GM18520 (cell line): ENCODE measurements around the gene NOS3.

Experiments
- ATAC-seq: cut with Tn5 transposase; IDR thresholded peaks from one replicate; pipeline ENCODE4 v1.9.1; 2021; ENCODE audit not compliant: unreplicated experiment

NOS3 gene

DNA sequence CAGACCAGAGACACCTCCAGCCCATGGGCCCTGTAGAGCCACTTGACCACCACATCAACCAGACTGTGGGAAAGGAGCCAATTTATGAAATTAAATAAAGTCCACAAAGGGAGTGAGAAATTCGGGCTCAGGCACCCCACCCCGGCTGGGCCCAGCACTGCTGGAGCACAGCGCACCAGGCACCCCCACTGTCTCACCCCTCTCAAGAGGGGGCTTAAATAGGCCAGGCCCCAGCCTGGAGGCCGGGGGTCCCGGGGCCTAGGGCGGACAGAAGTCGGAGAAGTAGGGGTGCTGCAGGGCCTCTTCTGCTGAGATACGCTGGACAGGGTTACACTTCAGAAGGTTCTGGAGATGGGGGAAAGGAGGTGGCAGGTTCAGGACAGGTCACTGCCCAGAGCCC lies 62.9 kb downstream of the NOS3 start:
- no peak for ATAC-seq

- ATAC-seq = no peak
Measured at GRCh38 chr7:151056283-151056665, 65.5 kb downstream of the NOS3 start.

DNA sequence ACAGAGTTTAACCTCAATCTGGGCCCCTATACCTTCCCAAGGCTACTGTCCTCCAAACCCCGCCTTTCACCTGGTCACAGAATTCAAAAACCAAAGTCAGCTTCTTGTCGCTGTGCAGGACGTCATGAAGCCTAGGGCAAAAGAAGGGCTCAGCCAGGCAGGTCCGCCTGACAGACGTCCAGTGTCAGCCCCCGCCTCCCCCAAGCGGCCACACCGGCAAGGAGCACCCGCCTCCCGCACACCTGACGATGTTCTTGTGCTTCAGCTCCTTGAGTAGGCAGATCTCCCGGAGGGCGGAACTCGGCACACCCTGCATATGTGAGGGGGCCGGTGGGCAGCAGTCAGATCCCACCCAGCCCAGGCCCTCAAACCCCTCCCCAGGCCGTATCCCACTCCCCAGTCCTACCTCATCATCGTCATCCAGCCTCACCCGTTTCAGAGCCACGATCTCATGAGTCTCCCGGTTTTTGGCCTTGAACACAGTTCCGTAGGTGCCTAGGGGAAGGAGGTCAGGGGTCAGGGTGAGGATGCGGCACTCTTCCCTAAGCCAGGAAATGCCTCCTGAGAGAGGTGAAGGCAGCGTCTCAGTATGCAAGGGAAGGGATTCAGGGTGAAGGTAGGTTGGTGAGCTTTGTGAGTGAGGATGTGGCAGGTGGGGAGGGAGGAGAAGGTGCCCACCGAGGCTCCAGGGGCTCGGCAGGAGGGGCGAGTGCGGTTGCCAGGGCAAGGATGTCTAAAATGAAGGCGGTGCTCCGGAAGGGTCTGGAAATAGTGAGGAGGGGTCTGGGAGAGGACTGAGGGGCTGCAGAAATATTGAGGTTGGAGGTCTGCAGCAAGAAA lies 66.1 kb downstream of the NOS3 start:
- ATAC-seq = no peak

- ATAC-seq = no peak
Measured at GRCh38 chr7:151057506-151057988, 66.7 kb downstream of the NOS3 start, which contains the start of gene CDK5. Gene CDK5, minus strand, starts transcription at chr7:151057897. Its CDS starts 49 bp downstream, at chr7:151057848.

DNA sequence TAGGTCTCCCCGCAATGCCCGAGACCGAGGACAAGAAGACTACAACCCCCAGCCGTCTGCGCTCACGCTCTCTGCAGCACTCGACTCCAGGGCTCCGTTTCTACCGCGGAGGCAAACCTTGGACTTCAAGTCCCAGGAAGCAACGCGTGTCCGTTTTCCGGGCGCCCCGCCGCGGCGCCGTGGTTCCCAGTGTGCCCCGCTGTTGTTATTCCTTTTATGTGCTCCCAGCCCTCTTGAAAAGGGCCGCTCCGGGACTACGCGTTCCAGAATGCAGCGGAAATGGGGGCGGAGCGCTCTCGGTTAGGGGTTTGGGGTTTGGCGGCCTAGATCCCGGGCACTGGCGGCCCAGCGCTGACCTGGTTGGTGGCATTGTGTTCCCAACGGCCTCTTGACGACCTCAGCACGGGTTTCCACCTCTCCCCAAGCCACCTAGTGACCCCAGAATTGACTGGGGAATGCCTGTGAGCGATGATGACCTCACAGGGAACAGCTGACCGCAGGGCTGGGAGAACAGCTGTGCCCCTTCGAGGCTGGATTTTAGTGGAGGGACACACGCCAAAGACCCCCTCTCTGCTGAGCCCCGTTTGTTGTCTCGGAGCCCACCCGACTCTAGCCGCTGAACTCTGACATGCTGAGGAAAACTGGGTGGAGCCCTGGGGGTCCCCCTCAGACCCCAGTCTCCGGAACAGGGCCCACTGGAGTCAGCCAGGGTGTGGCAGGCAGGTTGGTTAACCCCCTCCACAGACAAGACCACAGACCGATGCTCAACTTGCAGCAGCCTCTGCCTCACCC lies 67.4 kb downstream of the NOS3 start:
- ATAC-seq = peak; percentile 87

DNA sequence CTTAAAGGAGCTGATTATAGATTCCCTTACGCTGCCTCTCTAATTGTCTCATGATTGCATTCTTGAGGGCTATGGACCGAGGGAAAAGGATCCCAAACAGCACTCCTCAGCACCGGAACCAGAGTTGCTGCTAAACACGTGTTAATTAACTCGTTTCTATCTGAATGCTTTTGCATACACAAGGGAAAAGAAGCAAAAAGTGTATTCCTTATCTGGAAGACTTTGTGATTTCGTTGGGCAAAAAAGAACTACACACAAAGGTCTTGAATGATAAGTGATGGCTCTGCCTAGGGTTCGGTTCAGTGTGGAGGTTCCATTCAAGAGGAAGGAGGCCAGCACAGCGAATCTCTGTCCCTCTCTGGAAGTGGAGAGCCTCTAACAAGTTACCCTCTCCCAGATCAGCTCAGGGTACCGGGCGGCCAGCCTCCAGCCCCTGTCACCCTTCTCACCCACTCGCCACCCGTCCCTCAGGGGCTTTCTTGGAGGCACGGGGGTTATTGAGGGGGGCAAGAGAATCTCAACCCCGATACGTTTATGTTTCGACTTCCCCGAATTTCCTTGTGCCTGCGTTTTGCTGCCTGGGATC lies 68.1 kb downstream of the NOS3 start:
- no peak for ATAC-seq

DNA sequence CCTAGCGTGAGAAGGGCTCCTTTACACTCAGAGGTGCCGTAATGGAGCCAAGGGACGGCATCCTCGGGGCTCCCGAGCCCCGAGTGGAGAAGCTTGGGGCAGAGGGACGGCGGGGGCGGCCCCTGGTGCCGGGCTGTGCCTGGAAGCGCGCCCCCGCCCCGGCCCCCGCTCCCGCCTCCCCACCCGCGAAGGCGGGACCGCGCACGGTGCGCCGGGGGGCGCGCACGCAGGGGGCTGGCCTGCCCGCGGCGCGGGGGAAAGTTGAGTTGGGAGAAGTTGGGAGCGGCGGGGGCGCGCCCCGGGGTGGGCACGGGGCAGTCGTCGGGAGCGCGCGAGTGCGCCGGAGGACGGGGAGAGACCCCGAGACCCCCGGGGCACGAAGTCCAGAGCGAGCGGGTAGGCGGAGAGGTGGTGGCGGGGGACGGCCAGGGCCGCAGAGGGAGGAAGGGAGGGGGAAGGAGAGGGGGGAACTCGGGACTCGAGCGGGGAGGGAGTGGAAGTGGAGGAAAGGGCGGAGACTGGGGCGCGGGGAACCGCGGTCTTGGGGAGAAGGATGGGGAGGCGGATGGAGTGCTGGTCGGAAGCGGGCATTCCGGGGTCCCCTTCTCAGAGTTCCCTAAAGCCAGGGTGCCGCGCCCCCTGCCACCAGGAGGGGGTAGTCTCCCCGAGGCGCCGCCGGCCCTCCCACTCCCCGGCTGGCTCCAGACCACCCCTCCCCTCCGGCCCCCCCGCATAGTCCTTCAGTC lies 68.7 kb downstream of the NOS3 start, which contains the start of gene SLC4A2:
TSS of gene SLC4A2 (plus strand) at position 223 of the 746 bp plus-strand sequence. CDS start 2,399 bp downstream, outside the sequence.
- no peak for ATAC-seq

DNA sequence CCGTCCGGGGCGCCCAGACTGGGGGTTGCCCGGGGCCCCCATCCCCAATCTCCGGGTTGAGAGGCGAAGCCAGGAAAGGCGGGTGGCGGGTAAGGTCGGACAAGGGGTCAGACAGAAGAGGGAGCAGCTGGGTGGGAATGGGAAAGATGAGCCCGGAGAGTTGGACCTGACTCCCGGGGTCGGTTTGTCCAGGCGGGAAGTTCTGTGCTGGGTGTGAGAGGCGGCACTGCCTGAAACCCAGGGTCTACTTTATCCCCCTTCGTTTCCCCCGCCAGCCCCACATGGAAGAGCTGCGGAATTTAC lies 69.2 kb downstream of the NOS3 start:
- ATAC-seq = no peak

DNA sequence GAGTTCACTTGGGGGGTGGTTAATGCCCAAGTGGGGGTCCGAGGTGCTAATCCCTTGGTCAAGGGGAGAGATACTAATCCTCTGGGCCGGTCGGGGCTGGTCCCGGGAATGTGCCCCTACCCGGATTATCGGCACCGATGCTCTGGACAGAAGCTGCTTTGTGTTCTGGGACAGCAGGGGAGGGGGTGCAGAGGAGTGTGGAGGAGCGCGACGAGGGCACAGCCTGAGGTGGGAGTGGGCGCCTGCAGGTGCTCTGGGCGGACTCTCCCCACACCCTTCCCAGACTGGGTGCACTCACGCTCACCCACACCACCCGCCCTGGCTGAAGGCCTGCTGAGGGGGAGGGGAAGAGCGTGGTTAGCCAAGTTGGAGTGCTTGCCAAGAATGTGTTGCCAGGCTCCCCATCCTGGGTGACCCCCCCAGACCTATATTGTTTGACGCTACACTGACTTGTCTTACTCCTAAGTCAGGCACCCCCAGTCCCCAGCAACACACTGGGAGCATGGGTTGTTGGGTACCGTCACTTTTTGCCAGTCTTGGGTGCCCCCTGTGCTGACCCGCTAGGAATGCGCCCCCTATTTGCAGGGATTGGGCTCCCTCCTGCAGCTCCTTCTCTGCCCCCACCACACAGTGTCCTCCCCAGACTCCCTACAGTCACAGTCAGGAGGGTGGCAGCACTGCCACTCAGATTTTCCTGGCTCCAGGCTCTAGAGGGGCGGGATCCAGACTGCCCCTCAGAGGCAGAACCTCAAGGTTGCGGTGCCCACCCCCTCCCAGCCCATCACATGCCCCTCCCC lies 69.8 kb downstream of the NOS3 start:
- ATAC-seq = no peak

DNA sequence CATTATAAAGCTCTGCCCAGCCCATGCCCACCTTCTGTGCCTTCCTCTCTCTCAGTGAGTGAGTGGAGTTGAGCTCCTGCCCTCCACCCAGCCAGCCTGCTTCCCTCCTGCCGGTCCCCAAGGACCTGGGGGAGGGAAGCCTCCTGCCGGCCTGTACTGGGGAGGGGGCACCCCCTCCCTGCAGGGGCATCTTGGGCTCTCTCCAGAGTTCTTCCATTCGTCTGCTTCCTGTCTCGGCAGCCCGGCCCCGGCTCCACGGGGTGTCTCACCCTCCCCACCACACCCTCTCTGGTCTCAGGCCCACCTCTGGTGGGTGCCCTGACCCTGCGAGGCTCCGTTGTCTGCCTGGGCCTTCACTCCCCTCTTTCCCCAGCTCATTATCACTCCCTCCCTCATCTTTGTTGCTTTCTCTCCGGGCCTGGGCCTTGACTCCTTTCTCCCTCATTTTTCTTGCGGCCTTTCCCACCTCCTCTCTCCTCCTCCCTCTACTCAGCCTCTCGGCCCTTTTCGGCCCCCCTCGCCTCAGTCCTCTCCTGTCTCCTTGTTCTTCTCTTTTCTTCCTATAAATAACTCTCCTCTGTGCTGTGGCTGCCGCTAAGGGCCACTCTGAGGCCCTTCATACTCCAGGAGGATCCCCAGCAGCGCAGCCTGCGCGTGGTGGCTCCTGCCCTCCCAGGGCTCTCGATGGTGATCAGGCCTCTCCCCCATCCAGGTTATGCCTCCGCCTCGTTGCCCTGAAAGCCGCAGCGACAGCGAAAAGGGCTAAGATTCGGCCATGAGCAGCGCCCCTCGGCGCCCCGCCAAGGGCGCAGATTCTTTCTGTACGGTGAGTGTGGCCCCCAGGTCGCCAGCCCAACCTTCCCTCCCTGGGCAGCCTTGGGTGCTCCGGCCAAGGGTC lies 70.6 kb downstream of the NOS3 start:
- no peak for ATAC-seq

- ATAC-seq = no peak
Measured at GRCh38 chr7:151062111-151062398, 71.2 kb downstream of the NOS3 start.

- no peak for ATAC-seq
Measured at GRCh38 chr7:151062399-151063211, 71.8 kb downstream of the NOS3 start.

DNA sequence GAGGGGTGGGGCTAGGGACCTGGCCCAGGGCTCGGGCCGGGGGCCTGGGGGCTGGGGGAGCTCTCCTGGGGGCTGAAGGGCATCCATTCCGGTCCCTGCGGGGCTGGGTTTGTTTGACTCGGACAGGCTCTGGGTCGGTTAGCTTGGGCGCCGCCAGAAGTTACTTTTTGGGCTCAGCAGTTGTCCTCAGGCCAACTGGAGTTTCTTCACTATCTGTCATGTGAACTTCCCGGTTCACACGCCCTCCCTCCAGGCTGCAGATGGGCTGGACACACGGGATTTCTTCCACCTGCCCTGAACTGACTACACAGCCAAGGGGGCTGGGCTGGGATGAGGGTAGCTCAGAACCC lies 72.4 kb downstream of the NOS3 start:
- ATAC-seq = no peak
